ENCODE data around the gene RANBP3L. TPM values are rescaled to one million over a fixed set of nuclear protein-coding genes. Genes with fewer than 3 reads are reported as not detected.

The RANBP3L gene
- polyA plus RNA-seq, 5 donors, result 0.73 to 2.8 (median 1.7) TPM

DNA sequence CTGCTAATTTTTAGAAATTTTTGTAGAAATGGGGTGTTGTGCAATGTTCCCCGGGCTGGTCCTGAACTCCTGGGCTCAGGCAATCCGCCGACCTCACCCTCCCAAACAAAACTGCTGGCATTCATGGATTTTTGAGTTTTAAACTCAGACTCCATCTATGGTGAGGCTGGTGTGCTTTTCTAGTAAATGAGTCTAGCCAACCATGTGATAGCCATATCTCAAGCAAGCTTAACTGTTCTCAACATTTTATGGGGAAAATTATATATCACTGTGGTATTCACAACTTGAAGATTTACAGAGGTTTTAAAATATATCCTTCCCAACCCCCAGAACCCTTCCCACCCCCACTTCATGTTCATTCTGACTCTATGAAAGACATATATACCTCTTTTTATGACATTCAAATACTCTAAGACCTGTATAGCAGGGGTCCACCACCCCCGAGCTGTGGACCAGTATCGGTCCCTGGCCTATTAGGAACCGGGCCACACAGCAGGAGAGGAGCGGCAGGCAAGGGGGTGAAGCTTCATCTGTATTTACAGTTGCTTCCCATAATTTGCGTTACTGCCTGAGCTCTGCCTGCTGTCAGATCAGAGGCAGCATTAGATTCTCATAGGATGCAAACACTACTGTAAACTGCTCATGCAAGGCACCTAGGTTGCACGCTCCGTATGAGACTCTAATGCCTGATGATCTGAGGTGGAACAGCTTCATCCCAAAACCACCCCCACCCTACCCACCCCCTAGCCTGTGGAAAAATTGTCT, 55.5 kb downstream of the RANBP3L start:
- DNase-seq, result no peak

DNA sequence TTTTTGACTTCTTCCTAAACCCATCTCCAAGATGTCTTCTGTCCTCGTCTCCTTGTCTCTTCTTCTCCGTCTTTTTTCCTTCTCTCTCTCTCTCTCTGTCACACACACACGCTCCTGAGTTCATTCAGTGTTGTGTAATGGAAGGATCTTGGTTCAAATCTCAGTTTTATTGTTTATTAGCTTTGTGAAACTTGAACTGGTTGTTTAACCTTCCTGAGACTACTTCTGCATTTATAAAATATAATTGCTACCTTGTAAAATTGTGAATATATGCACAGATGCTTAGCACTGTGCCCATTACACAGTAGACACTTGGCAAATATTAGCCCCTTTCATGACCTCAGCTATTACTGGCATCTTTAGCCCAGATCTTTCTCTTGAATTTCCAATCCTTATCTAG, 57.6 kb downstream of the RANBP3L start:
- no peak for DNase-seq

DNA sequence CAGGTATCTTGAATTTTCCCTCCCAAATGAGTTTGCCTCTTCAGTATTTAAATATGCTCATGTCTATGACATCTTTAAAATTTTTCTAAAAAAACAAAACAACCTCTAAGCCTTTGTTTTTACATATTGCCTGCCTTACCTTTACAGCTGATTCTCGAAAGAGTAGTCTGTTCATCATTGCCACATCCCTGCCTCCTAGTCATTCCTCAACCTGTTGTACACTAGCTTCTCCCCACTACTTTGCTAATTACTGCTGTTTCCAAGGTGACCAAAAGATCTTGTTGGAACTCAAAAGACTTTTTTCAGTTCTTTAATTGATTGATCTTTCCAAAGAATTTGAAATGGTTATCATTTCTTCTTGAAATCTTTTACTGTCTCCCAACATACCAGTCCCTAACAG, 58.0 kb downstream of the RANBP3L start:
- no peak for DNase-seq

DNA sequence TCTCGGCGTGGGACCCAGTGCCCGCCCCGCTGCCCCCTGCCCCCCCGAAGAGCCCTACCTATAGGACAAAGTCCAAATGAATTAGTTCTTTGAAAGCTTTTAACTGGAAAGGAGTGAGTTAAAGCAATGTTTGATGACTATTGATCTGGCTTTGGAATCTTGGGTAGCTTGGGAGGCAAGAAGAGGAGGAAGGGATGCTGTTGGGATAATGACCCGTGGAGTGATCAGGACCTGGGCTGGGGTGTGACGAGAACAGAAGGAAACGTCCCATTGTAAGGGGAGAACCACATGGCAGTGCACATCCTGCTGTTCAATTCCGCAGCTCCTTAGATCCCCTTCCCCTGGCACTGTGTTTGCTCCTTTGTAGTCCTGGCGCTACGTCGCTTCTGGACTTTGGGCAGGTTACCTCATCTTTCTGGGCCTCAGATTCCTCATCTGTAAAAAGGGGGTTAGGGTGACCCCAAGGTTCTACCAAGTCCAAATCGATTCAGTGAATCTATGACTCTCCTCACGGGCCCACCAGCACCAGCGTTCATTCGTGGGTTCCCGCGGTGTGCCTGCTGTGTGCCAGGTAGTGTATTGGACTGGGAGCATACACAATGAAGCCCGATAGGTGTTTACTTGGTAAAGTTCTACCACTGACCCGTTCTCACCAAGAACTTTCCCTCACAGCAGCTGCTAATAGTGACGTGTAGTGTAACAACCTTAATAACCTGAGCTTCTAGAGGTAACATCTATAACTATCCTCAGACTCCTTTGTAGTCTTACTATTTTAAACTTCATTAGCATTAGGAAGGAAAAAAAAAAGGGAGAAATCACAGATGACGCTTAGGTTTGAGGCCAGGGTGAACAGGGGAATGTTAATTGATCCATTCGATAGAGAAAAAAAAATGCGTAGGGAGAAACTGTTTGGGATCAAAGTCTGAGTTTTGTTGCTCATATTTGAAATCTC, 58.9 kb downstream of the RANBP3L start:
- DNase-seq, result no peak

DNA sequence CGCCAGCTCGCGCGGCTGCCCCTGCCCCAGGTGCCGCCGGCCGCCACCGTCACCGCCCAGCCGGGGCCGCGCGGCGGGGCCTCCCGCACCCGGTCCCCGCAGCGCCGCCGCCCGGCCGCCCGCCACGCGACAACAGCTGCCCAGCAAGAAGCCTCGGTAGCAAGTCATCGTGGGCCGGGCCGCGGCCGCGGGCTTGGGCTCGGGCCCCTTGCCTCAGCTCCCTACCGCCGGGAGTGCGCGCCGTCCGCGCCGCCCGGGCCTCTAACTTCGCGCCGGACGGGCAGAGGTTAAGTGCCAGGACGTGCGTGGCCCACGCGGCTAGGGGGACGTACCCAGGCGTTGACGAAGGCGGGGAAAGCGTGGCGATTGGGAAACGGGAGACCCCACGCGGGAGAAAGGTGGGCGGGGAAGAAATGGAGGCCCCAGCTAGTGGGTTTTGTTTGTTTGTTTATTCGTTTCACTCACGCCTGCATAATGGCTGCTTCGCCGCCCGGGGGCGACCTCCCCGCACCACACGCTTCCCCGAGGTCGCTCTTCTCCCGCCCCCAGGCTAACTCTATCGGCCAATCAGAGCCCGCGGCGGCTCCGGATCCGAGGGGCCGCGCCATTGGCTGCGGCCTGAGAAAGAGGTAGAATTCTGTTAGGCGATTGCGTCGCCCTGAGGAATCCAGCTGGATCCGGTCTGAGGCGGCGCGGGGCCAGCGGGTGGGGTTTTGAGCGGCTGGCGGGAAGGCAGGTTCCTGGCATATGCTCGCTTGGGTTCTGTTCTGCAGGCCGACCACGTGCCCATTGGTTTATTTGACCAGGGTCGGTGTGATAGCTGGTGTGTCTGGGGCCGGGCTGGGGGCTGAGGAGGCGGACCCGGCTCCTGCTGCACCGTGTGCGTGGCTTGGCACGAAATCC, 59.8 kb downstream of the RANBP3L start, which contains the start of gene NADK2:
Gene NADK2, minus strand, starts transcription at position 295 of the 903 bp plus-strand sequence. Its CDS starts 127 bp downstream, at position 168.
- DNase-seq, result peak; percentile 98

DNA sequence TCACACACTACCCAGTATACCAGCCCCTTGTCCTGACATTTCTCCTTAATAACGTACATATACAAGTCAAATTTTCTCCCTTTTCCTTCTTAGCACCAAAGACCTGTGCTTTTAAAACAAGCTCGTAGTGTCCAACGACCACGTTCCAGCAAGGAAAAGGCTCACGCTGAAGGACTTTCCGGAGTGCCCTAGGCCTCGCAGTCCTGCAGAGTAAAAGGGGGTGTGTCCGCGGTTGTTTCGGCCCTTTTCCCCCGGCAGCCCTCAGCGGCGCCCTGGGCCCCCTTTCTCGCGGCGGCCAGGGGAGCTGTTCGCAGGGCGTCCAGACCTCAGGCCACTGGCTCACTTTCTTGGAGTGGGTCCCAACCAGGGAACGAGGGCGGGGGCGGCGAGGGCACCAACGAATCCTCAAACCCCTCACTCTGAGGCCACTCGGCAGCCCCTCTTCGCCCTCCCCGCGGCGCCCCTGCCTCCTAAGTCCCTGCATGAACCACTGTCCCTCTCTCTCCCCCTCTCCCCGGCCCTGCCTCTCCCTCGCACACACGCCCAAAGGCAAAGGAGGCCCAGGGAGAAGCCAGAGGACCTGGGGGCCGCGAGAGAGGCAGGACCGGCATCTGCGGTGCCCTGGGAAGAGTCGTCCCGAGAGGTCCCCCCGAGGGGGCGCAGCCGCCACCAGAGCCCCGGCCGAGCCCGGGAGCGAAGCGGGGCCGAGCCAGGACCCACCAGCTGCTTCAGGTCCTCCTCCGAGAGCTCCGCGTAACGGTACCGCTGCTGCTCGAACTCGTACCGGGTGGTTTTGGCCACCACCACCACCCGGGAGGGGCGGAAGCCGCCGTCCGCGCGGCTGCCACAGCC, 60.7 kb downstream of the RANBP3L start:
- peak; percentile 71 to 74 for DNase-seq

DNA sequence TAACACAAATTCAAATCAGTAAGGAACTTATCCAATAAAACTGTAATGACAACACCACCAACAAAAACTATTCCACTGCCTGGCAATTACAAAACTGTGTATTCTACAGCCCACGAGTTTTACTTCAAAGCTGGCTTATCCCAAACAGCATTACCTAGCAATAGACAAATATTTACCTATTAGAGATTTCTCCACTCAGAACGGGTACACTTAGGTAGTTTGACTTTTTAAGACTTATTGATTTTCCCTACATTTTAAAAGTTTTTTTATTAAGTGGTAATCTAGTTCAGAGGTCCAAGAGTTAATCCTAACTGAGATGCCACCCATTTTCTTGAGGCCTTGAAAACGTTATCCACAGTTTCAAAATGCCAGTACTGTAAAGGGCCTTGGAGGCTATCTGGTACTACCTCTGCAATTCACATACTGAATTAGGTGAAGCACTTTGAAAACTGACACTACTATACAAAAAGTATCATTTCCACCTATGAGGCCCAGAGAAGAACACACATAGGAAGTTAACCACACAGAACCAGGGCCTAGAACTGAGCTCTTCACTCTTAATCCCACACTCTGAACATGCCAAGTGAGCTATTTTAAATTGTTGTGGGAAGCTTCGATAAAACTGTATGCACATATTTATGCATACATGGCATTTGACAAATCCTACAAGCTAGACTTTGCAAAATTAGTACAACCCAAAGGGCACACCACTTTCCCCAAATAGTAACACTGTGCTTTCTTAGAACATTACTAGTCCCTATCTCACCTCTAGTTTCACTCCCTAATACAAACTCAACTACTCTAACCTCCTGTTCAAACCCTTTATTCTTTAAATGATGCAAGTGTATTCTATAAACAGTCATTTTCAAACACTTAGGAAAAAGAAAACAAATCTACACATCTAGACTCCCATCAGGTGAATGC, 62.1 kb downstream of the RANBP3L start:
- no peak for DNase-seq

DNA sequence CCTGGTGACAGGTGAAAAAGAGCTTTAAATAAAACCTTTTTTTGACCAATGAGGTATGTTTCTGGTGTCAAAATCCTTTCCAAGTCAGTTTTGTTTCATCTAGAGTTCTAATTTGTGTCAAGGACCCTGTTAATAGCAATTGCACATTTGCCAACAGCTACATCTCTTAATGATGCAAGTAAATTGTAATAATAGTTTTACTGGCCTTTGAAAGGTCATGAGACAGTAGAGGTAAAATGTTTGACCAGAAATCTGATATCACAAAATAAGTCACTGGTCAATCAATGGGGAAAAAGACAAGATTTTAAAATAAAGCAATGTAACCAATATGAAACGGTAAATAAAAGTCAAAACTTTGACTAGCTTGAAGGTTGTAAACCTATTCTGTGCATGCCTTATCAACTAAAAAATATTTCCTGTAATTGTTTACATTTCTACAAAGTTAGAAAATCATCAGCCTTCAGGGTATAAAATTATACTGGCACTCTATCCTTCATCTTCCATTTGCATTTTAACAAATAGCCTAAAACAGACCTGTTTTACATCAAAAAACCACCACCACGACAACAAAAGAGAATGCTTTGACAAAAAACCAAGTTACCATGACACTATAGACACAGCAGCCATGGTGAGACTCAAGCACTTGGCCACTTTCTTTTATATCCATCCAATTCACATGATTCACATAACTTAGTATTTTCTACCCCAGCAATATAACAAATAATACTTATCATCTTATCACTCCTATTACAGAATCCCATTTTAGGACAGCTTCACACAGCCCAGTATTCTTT, 63.0 kb downstream of the RANBP3L start:
- DNase-seq, result no peak

DNA sequence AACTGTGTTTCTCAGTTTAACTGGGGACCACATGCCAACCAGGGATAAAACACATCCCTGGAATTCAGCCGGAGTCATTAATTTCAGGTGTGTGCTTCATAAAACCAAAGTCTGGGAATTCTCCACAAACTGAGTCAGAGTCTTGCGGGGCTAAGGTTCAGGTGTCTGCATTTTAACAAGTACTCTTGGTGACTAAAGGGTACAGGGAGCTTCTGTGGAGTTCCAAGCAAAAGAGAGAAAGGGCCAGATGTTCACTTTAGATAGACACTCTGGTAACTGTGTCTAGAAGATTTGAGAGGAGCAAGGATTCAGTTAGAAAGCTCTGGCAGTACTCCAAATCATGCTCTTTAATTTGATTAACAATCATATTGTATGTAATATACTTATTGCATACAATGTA, 64.0 kb downstream of the RANBP3L start:
- no peak for DNase-seq

DNA sequence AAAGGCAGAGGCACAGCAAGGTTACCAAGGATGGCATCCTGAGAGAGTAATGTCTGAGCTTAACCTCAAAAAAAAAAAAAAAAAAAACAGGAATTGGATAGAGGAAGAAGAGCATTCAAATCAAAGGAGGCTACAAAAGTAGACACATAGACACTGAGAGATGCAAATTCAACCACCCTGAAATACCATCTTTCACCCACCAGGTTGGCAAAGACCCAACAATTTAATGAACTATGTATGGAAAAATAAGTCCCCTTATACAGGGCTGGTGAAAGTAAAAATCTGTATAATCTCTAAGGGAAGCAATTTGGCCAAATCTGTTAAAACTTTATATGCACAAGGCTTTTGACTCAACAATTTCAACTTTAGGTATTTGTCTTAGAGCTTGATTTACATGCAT, 64.9 kb downstream of the RANBP3L start:
- no peak for DNase-seq

DNA sequence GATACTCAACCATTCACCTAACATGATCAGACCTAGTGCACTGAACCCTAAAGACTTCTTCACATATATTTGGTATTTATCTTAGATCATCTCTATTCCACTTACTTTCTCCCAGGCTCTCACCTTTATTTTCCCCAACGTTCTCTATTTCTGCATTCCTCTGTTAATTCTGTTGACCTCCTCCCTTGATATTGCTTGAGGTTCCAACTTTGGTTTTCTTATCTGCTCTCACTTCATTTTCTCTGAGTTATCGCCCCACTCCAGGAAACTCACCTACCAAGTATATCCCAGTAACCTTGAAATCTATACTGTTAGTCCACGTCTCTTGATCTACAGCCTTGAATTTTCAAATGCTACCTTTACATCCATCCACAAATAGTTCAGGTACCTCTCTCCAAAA, 69.2 kb downstream of the RANBP3L start:
- DNase-seq, result no peak

DNA sequence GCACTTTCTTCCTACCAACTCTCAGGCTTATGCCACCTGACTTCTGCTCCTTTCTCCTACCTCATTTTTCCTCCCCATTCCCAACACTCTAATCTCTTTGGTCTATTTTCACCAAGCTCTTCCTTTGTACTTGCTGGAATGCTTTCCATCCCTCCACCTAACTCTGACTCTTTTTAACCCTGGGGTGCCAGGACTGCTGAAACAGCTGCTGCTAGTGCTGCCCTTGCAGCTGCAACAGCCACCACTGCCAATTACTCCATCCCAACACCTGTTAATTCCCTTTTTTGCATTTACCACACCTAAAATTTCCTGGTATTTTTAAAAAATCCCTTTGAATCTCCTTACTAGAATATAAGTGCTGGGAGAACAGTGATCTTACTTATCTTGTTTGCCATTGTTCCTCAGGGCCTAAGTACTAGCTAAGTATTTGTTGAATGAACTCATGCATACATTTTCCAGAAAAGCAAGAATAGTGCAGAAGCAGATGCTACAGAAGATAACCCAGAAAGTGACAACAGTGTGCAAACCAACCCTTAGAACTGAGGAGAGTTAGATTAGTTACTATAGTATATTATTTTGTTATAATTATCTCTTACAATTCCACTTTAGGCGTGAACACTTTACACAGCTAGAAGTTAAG, 71.4 kb downstream of the RANBP3L start:
- DNase-seq, result no peak

DNA sequence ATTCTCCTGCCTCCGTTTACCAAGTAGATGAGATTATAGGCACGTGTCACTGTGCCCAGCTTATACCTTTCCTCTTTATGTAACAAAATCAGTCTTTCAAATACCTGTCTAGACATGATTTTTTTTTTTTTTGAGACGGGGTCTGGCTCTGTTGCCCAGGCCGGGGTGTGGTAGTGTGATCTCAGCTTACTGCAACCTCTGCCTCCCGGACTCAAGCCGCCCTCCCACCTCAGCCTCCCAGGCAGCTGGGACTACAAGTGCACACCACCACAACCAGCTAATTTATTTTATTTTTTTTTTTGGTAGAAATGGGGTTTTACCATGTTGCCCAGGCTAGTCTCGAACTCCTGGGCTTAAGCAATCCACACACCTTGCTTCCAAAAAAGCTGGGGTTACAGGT, 73.2 kb downstream of the RANBP3L start:
- no peak for DNase-seq

DNA sequence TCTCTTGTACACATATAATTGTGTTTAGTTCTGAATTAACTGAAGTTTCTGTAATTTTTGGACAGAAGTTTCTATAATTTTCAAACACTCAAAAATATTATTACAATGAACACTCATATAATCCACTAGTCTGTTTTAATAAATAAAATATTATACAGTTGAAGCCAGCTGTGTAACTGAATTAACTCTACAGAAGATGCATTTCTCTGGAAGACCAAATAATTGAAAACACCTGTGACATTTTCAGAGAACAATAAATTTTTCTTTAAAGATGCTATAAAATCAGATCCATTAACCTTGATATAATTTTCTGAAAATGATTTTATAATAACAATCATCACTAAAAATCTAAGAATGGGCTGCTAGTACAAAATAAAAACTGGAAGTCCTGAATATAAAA, 74.7 kb downstream of the RANBP3L start:
- DNase-seq, result no peak

DNA sequence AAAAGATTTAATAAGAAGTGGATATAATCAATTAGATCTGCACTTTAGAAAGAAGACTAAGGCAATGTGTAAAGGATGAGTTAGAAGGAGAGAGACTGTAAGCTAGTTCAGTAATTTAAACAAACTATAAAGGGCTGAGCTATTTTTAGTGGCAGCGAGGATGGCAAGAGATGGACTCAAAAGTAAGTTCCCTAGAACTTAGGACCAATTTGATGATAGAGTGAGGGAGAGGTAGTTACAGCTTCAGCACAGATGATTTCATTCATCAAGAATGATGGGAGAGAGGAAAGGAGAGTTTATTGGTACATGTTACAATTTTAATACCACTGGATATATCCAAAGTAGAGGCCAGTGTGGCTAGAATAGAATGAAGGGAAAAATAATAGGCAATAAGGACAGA, 79.1 kb downstream of the RANBP3L start:
- no peak for DNase-seq

DNA sequence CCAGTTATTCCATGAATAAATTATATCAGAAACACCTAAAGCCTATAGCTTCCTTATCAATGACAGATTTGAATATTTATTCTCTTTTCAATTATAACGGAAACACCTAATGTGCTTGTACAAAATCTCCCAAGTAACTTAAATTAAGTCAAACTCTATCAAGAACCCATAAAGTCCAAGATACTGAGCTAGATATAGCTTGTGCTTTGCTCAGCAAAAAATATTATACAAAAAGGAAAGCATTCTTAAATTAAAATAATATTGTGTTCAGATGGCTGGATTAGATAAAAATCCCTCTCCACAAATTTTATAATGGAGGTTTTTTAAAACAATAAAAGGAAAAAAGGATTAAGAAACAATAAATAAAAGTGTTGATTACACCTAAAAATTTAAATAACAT, 83.7 kb downstream of the RANBP3L start:
- DNase-seq, result no peak

DNA sequence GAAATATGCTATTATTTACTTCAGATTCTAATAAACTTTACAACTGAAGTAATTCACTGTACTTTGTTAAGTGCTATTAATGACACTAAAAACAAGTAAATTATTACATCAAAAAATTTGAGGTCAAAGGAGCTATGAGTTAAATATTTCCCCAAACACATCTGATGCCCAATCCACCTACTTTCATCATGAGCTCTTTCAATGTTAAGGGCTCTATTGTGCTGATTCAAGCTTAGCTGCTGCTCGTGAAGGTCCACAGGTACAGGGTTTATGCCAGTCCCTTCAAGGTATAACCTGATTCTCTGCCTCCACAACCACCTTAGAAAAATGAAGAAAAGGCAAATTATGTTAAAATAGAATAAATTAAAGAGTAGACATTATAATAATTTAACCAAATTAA, 84.1 kb downstream of the RANBP3L start:
- DNase-seq, result no peak

DNA sequence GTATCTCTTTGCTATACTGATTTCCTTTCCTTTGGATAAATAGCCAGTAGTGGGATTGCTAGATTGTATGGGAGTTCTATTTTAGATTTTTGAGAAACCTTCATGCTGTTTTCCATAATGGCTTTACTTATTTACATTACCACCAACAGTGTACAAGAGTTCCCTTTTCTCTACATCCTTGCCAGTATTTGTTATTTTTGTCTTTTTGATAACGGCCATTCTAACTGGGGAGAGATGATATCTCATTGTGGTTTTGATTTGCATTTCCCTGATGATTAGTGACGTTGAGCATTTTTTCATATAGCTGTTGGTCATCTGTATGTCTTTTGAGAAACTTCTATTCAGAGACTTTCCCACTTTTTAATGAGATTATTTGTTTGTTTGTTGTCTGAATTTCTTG, 85.8 kb downstream of the RANBP3L start:
- no peak for DNase-seq
